Tibial nerve (tissue), 4 donors: ENCODE results near the gene RHBDD1.

Experiments used
- CTCF ChIP-seq, 5 experiments: fragments of 200-600 bp in 3 of 5; fragments of 450-650 bp in 2 of 5; sonication (generic) in 3 of 5; IDR thresholded peaks; one replicate each; pipeline ENCODE4 v1.5.1; 2016 to 2019; ENCODE audit warnings: antibody characterized with exemption in 5 of 5, mild to moderate bottlenecking in 3 of 5, moderate library complexity in 2 of 5
- EP300 ChIP-seq, 2 donors: sonication (generic); formaldehyde crosslinking; IDR thresholded peaks; one replicate each; pipeline ENCODE4 v1.6.1; 2017; ENCODE audit warnings: antibody characterized with exemption in 2 of 2, mild to moderate bottlenecking in 1 of 2
- POLR2A ChIP-seq, 2 donors: fragments of 450-650 bp; IDR thresholded peaks; one replicate each; pipeline ENCODE4 v1.6.1; 2017; ENCODE audit warnings: antibody characterized with exemption in 2 of 2, mild to moderate bottlenecking in 2 of 2, moderate library complexity in 2 of 2

GRCh38 chr2:226898121-226898520 is 62.3 kb downstream of the RHBDD1 start:
- TF ChIP-seq CTCF (IDR thresholded peaks at IDR 0.05) (no peak), POLR2A (IDR thresholded peaks at IDR 0.05) (no peak), EP300 (IDR thresholded peaks at IDR 0.05) (no peak)
